ENCODE measurements around the gene KCNH6. TPM values are rescaled to one million over a fixed set of nuclear protein-coding genes. Genes with fewer than 3 reads are reported as not detected.

KCNH6 gene
- total and polyA plus RNA-seq, 9 of the 15 experiments (the other 6 are each of a cell fraction or from before 2014, with no cell fraction given), result not detected

GRCh38 chr17:63537991-63538692, 15.0 kb downstream of the KCNH6 start (continued):
- no peak for TF ChIP-seq ZNF586 (CRISPR knock-in tag; conservative IDR thresholded peaks at IDR 0.05)
- no peak for TF ChIP-seq NFRKB (IDR thresholded peaks at IDR 0.05; ENCODE audit: low read depth)

DNA sequence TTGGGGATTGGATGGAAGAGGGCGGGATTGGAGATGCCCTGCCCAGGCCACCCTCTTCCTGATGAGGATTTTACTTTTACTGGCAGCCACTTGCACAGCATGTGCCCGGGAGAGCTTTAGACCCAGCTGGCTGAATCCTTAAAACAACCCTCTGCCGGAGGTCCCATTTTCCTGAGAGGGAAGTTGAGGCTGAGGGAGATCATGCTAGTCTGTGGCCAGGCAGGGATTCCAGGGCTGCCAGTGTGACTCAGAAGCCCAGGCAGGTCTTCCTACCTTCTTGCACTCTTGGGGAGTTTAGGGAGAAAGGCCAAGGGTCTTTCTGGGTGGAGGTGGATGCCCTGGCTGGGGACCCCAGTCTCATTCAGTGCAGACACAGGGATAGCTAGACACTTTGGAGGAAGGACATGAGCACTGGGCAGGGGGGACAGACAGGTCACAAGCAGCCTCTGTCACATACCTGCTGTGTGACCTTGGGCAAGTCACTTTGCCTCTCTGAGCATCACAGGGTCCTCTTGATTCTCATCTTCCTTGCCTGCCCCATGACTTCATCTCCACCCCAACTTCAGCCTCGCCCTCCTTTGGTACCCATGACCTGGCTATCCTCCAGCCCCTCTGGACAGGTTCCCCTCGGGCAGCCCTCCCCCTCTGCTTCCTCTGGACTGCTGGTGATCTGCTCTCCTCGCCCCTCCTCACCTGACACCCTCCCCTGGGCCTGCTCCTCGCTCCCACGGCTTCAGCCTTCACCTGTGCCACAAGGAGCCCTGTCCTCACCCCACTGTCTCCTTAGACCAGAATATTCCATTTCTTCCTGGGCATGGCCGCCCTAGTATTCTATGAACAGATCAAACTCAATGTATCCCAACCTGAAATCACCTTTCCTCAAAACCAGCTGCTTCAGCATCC, 15.8 kb downstream of the KCNH6 start:
- Histone ChIP-seq H3K27me3 (ENCODE audit: control insufficient read depth in 2 of 2, insufficient read depth in 2 of 2, low read length in 2 of 2) (peaks cover 32 to 57% of the 10 kb centered on the region in 2 experiments; a peak in 4 of 5 replicates), H3K4me1 (replicated peaks in 1 of 2; ENCODE audit: control insufficient read depth in 2 of 2, insufficient read depth in 2 of 2, low read length in 2 of 2) (peaks cover 0 to 24% of the 10 kb centered on the region in 2 experiments; a peak in 2 of 5 replicates), H3K27ac (ENCODE audit: extremely low read depth, low read depth, low read length) (no peak overlapping the region), H3K9me1 (ENCODE audit: control insufficient read depth, insufficient read depth, low read length) (no peaks in the 10 kb centered on the region), H2AFZ (ENCODE audit: low read depth, low read length) (no peak overlapping the region), H3K4me3 (no peak overlapping the region), H3K79me2 (ENCODE audit: control insufficient read depth, insufficient read depth, low read length) (no peaks in the 10 kb centered on the region), H3K9me3 (replicated peaks; ENCODE audit: control insufficient read depth, insufficient read depth, low read depth, low read length) (no peaks in the 10 kb centered on the region), H3K4me2 (ENCODE audit: insufficient read depth, low read length) (no peak overlapping the region), H3K36me3 (ENCODE audit: control insufficient read depth, insufficient read depth, low read length) (no peaks in the 10 kb centered on the region), H4K20me1 (replicated peaks; ENCODE audit: control insufficient read depth, insufficient read depth, low read length) (0 out of 2 replicates have a peak, but pooled peaks cover 5% of the 10 kb centered on the region), H3K9ac (ENCODE audit: insufficient read depth in 1 of 2, low read depth in 2 of 2, low read length in 2 of 2) (no peak overlapping the region; a peak in 1 of 4 replicates)
- ChIA-PET POLR2A (interaction anchor here (0.5 to 0.9 kb wide), 2 partner anchors 9 to 11 kb away, joined by 3 read pairs; no protein-coding TSS in a partner anchor), CTCF (ENCODE audit: low intra/inter-chr PET ratio) (no interaction called here)
- no TSS peak for BruUV-seq (replicated peaks)
- no peak for TF ChIP-seq ATF6 (CRISPR knock-in tag; IDR thresholded peaks at IDR 0.05)
- peak; percentile 54 for TF ChIP-seq BCOR (IDR thresholded peaks at IDR 0.05)
- TF ChIP-seq KDM1A (IDR thresholded peaks at IDR 0.05), result 0 out of 4 replicates have a peak, but pooled peaks of 1 of the 2 experiments have one; percentile 23
- peak; percentile 76 for TF ChIP-seq ZFP36 (IDR thresholded peaks at IDR 0.05; ENCODE audit: low read depth, low read length, partially characterized antibody)
- no peak for TF ChIP-seq ZBTB9 (CRISPR knock-in tag; IDR thresholded peaks at IDR 0.05)
- intact Hi-C loops (cut with micrococcal nuclease) (no loop called here), in situ Hi-C loops (cut with MboI) (no loop called here)
- no peak for DNase-seq (ENCODE audit: extremely low read depth in 1 of 4, low spot score in 3 of 4)
- FAIRE-seq, result no peak
- WGBS (ENCODE audit: insufficient coverage, low coverage, missing lambda C conversion rate), result 7% methylated on average over 9 of the region's 9 CpGs
- ATAC-seq, result no peak
